ENCODE measurements around the gene TRAF3IP1. TPM values are rescaled to one million over a fixed set of nuclear protein-coding genes. Genes with fewer than 3 reads are reported as not detected.

TRAF3IP1 gene
- total and polyA plus RNA-seq, 2 of the 13 experiments (the other 11 are each of a cell fraction or from before 2014, with no cell fraction given): 4.1 to 12.9 TPM

GRCh38 chr2:238313991-238314350, 6.3 kb upstream of the TRAF3IP1 start:
- no peak overlapping the region for H3K27ac ChIP-seq (ENCODE audit: extremely low read length, insufficient read depth, low read length)
- no peaks in the 10 kb centered on the region for H3K36me3 ChIP-seq (replicated peaks in 1 of 2; ENCODE audit: control insufficient read depth in 1 of 2, insufficient read depth in 2 of 2, low read length in 2 of 2)
- in situ Hi-C loops (cut with HindIII; ENCODE audit: extremely low pct_ligation_motif_present, low pct_unique_long_range_greater_than_20kb): no loop called here
- H3K9ac ChIP-seq (ENCODE audit: insufficient read depth, low read depth, low read length): no peak overlapping the region
- H4K20me1 ChIP-seq (ENCODE audit: insufficient read depth, low read length): no peaks in the 10 kb centered on the region
- intact Hi-C loops (cut with micrococcal nuclease; ENCODE audit: unreplicated experiment): no loop called here
- no peak overlapping the region for H3K4me2 ChIP-seq (ENCODE audit: low read depth, low read length)
- H3K4me3 ChIP-seq (replicated peaks in 1 of 3; ENCODE audit: insufficient read depth in 1 of 3, low read depth in 2 of 3, low read length in 3 of 3): no peak overlapping the region
- no TSS peak for BruUV-seq (replicated peaks)
- ATAC-seq (no peak; the same call in 2 of the 3 replicates), FAIRE-seq (no peak), DNase-seq (ENCODE audit: low spot score) (no peak)
- POLR2A ChIA-PET: no interaction called here
- TF ChIP-seq ZNF225 (CRISPR knock-in tag; IDR thresholded peaks at IDR 0.05) (no peak), MIER3 (CRISPR knock-in tag; IDR thresholded peaks at IDR 0.05; ENCODE audit: borderline replicate concordance) (no peak), MAFG (CRISPR knock-in tag; IDR thresholded peaks at IDR 0.05) (no peak), GMEB1 (CRISPR knock-in tag; IDR thresholded peaks at IDR 0.05; ENCODE audit: borderline replicate concordance) (no peak), DPF2 (CRISPR knock-in tag; IDR thresholded peaks at IDR 0.05; ENCODE audit: borderline replicate concordance, low read depth) (no peak), RXRA (CRISPR knock-in tag; IDR thresholded peaks at IDR 0.05) (no peak), FOSL1 (CRISPR knock-in tag; IDR thresholded peaks at IDR 0.05; ENCODE audit: borderline replicate concordance) (no peak), HOXA7 (CRISPR knock-in tag; IDR thresholded peaks at IDR 0.05) (no peak), ZNF766 (CRISPR knock-in tag; IDR thresholded peaks at IDR 0.05; ENCODE audit: borderline replicate concordance) (no peak), ZXDC (CRISPR knock-in tag; IDR thresholded peaks at IDR 0.05) (no peak), ERF (CRISPR knock-in tag; IDR thresholded peaks at IDR 0.05) (no peak), YEATS2 (CRISPR knock-in tag; IDR thresholded peaks at IDR 0.05; ENCODE audit: borderline replicate concordance) (no peak), SMARCE1 (IDR thresholded peaks at IDR 0.05; ENCODE audit: borderline replicate concordance) (no peak), KMT2B (CRISPR knock-in tag; IDR thresholded peaks at IDR 0.05) (no peak), EZH2 (conservative IDR thresholded peaks at IDR 0.05; ENCODE audit: low read depth, low read length) (no peak), PAF1 (CRISPR knock-in tag; IDR thresholded peaks at IDR 0.05) (no peak), ZNF460 (CRISPR knock-in tag; IDR thresholded peaks at IDR 0.05; ENCODE audit: borderline replicate concordance) (no peak)
- CTCF ChIA-PET (ENCODE audit: low intra/inter-chr PET ratio, low total read pairs): no interaction called here
- 0 out of 2 replicates have a peak, but pooled peaks cover under 1% of the 10 kb centered on the region for H3K4me1 ChIP-seq (ENCODE audit: insufficient read depth, low read length)
- 31% methylated on average over 2 of the region's 2 CpGs for WGBS (ENCODE audit: low lambda C conversion rate)
- peaks cover 11 to 24% of the 10 kb centered on the region in 2 experiments; a peak in 4 of 5 replicates for H3K27me3 ChIP-seq (ENCODE audit: control insufficient read depth in 1 of 2, insufficient read depth in 2 of 2, low read length in 2 of 2)
- no peaks in the 10 kb centered on the region for H3K79me2 ChIP-seq (ENCODE audit: insufficient read depth, low read length)
- H3K9me3 ChIP-seq (ENCODE audit: low read length): no peaks in the 10 kb centered on the region
- H2AFZ ChIP-seq (ENCODE audit: low read length): no peak overlapping the region
